ENCODE data around the gene MEF2A.

DNA sequence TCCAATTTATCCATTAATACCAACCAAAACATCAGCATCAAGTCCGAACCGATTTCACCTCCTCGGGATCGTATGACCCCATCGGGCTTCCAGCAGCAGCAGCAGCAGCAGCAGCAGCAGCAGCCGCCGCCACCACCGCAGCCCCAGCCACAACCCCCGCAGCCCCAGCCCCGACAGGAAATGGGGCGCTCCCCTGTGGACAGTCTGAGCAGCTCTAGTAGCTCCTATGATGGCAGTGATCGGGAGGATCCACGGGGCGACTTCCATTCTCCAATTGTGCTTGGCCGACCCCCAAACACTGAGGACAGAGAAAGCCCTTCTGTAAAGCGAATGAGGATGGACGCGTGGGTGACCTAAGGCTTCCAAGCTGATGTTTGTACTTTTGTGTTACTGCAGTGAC lies 146.6 kb downstream of the MEF2A start:
- TF ChIP-seq, protein P1, sequence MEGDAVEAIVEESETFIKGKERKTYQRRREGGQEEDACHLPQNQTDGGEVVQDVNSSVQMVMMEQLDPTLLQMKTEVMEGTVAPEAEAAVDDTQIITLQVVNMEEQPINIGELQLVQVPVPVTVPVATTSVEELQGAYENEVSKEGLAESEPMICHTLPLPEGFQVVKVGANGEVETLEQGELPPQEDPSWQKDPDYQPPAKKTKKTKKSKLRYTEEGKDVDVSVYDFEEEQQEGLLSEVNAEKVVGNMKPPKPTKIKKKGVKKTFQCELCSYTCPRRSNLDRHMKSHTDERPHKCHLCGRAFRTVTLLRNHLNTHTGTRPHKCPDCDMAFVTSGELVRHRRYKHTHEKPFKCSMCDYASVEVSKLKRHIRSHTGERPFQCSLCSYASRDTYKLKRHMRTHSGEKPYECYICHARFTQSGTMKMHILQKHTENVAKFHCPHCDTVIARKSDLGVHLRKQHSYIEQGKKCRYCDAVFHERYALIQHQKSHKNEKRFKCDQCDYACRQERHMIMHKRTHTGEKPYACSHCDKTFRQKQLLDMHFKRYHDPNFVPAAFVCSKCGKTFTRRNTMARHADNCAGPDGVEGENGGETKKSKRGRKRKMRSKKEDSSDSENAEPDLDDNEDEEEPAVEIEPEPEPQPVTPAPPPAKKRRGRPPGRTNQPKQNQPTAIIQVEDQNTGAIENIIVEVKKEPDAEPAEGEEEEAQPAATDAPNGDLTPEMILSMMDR (IDR thresholded peaks at IDR 0.05) = no peak
- TF ChIP-seq POLR2A (IDR thresholded peaks at IDR 0.05) = no peak
